CD14-positive monocyte (primary cell): ENCODE results near the gene INSIG2. TPM values are rescaled to one million over a fixed set of nuclear protein-coding genes. Genes with fewer than 3 reads are reported as not detected.

Experiments used
- DNase-seq, 3 donors: peaks; one replicate each; pipeline ENCODE4 v3.0.0-alpha.2; 2011 to 2022
- H2AFZ ChIP-seq: 2 replicates; pipeline ENCODE4 v1.6.0; 2012; ENCODE audit warnings: mild to moderate bottlenecking, low read depth, low read length, inconsistent platforms; ENCODE audit not compliant: insufficient read depth, poor library complexity, severe bottlenecking
- H3K27ac ChIP-seq, 2 donors: 1 replicate in 1 of 2; 2 replicates in 1 of 2; pipeline ENCODE4 v1.5.1; 2012 to 2013; ENCODE audit warnings: low read length in 2 of 2, control low read depth in 1 of 2, inconsistent platforms in 1 of 2, low read depth in 1 of 2, mild to moderate bottlenecking in 1 of 2
- H3K27me3 ChIP-seq, 2 donors: one replicate each; pipeline versions ENCODE4 v1.6.0 to v1.6.1; 2011 to 2013; ENCODE audit warnings: low read length in 2 of 2; ENCODE audit not compliant: control insufficient read depth in 2 of 2, insufficient read depth in 2 of 2
- H3K36me3 ChIP-seq, 2 donors: replicated peaks in 1 of 2; 1 replicate in 1 of 2; 2 replicates in 1 of 2; pipeline versions ENCODE4 v1.5.1 to v1.6.1; 2012 to 2013; ENCODE audit warnings: low read length in 2 of 2, control low read depth in 1 of 2, inconsistent platforms in 1 of 2, mild to moderate bottlenecking in 1 of 2; ENCODE audit not compliant: insufficient read depth in 2 of 2, control insufficient read depth in 1 of 2
- H3K4me1 ChIP-seq, 2 donors: 1 replicate in 1 of 2; 2 replicates in 1 of 2; pipeline versions ENCODE4 v1.5.1 to v1.6.1; 2012 to 2013; ENCODE audit warnings: low read length in 2 of 2, control low read depth in 1 of 2, inconsistent platforms in 1 of 2, mild to moderate bottlenecking in 1 of 2, moderate library complexity in 1 of 2; ENCODE audit not compliant: insufficient read depth in 2 of 2, control insufficient read depth in 1 of 2
- H3K4me2 ChIP-seq: replicated peaks from 2 replicates; pipeline ENCODE3; 2012; ENCODE audit warnings: low read length, moderate library complexity, mild to moderate bottlenecking; ENCODE audit not compliant: poor library complexity, severe bottlenecking; ENCODE audit errors: extremely low read depth
- H3K4me3 ChIP-seq, 3 experiments: fragments of 200-600 bp in 1 of 3; sonication (generic) in 1 of 3; replicated peaks in 1 of 3; 1 replicate in 2 of 3; 2 replicates in 1 of 3; pipeline ENCODE4 v1.5.1; 2011 to 2013; ENCODE audit warnings: low read length in 3 of 3, mild to moderate bottlenecking in 3 of 3, control low read depth in 2 of 3, low read depth in 2 of 3, inconsistent platforms in 1 of 3, moderate library complexity in 1 of 3
- H3K79me2 ChIP-seq: 2 replicates; pipeline ENCODE4 v1.6.0; 2012; ENCODE audit warnings: mild to moderate bottlenecking, control low read depth, inconsistent platforms, low read length, moderate library complexity; ENCODE audit not compliant: insufficient read depth
- H3K9ac ChIP-seq: 2 replicates; pipeline ENCODE4 v1.6.0; 2017; ENCODE audit warnings: low read length, mild to moderate bottlenecking; ENCODE audit not compliant: insufficient read depth, poor library complexity, severe bottlenecking
- H3K9me3 ChIP-seq, 2 donors: replicated peaks in 1 of 2; 1 replicate in 1 of 2; 2 replicates in 1 of 2; pipeline versions ENCODE4 v1.5.1 to v1.6.1; 2012 to 2013; ENCODE audit warnings: low read length in 2 of 2, control low read depth in 1 of 2; ENCODE audit not compliant: control insufficient read depth in 1 of 2, insufficient read depth in 1 of 2
- H4K20me1 ChIP-seq: 2 replicates; pipeline ENCODE4 v1.6.0; 2012; ENCODE audit warnings: mild to moderate bottlenecking, low read length, control low read depth, moderate library complexity; ENCODE audit not compliant: insufficient read depth
- H3K27ac Mint-ChIP-seq, 7 donors: one replicate each; pipeline ENCODE4 v1.8.0; 2020; ENCODE audit warnings: mild to moderate bottlenecking in 7 of 7, mixed read lengths in 7 of 7, moderate library complexity in 6 of 7, inconsistent platforms in 2 of 7
- H3K27me3 Mint-ChIP-seq, 3 donors: one replicate each; pipeline ENCODE4 v1.8.0; 2021 to 2022; ENCODE audit warnings: low read depth in 3 of 3, mild to moderate bottlenecking in 3 of 3, mixed read lengths in 3 of 3, moderate library complexity in 3 of 3, inconsistent platforms in 1 of 3
- H3K36me3 Mint-ChIP-seq, 2 donors: one replicate each; pipeline ENCODE4 v1.8.0; 2020; ENCODE audit warnings: mixed read lengths in 2 of 2, inconsistent platforms in 1 of 2, mild to moderate bottlenecking in 1 of 2
- H3K4me1 Mint-ChIP-seq: one replicate; pipeline ENCODE4 v1.8.0; 2020; ENCODE audit warnings: mild to moderate bottlenecking, mixed read lengths
- H3K4me3 Mint-ChIP-seq, 2 donors: one replicate each; pipeline ENCODE4 v1.8.0; 2020; ENCODE audit warnings: mild to moderate bottlenecking in 2 of 2, mixed read lengths in 2 of 2, moderate library complexity in 1 of 2
- H3K9me3 Mint-ChIP-seq, 7 donors: one replicate each; pipeline ENCODE4 v1.8.0; 2020 to 2022; ENCODE audit warnings: mixed read lengths in 7 of 7, mild to moderate bottlenecking in 6 of 7, moderate library complexity in 6 of 7, inconsistent platforms in 2 of 7
- CTCF ChIP-seq: fragments of 200-600 bp; IDR thresholded peaks from one replicate; pipeline ENCODE4 v1.8.0; 2022; ENCODE audit warnings: antibody characterized with exemption, mild to moderate bottlenecking
- WGBS: methylation state at CpG from one replicate; pipeline ENCODE4 v1.1.5; 2013; ENCODE audit warnings: missing lambda C conversion rate; ENCODE audit not compliant: insufficient coverage; 5-methylcytosine and 5-hydroxymethylcytosine counted together
- intact Hi-C, 2 donors: fragments of 100-400 bp; cut with micrococcal nuclease; formaldehyde crosslinking; loops; one replicate each; pipeline versions ENCODE4 v1.15.0 to v1.15.1; 2023
- polyA plus RNA-seq, 3 donors: library from polyadenylated mRNA; depleted of rRNA in 1 of 3; unstranded in 2 of 3; stranded (reverse) in 1 of 3; fragments of 300-500 nt in 2 of 3; fragments of >200 nt in 1 of 3; fragmentation: Illumina TruSeq in 2 of 3; gene quantifications; 1 replicate in 2 of 3; 2 replicates in 1 of 3; pipeline ENCODE4 v1.2.3, GENCODE V29; 2012 to 2021

The INSIG2 gene
- polyA plus RNA-seq, 3 donors: 13.6 to 17.2 (median 14.8) TPM

DNA sequence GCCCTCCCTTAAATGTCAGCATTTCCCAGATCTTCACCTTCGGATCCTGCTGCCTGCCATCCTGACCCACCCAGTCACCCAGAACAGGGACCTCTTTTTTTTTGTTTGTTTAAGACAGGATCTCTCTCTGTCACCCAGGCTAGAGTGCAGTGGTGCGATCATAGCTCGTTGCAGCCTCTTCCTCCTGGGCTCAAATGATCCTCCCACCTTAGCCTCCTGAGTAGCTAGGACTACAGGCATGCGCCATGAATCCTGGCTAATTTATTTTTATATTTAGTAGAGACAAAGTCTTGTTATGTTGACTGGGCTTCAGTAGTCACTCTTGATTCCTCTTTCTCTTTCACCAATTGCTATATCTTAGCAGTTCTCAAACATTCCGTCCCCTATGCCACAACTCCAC is 39.0 kb downstream of the INSIG2 start:
- Mint-ChIP-seq H3K4me1 (peaks cover 45% of the 10 kb centered on the region), H3K36me3 (no peaks in the 10 kb centered on the region), H3K9me3 (no peaks in the 10 kb centered on the region), H3K27me3 (peaks cover 0 to 8% (median 0%) of the 10 kb centered on the region in 3 donors), H3K4me3 (no peak overlapping the region), H3K27ac (peak overlapping the region in 1 of 7 donors; percentile 31)
- intact Hi-C loops: loop anchor here in 1 of 2 donors (10.0 kb wide), 1 partner anchor 48 kb away; no protein-coding TSS in a partner anchor
- Histone ChIP-seq H3K27ac (no peak overlapping the region), H3K4me3 (no peak overlapping the region), H3K79me2 (no peaks in the 10 kb centered on the region), H3K4me2 (no peak overlapping the region), H3K4me1 (peaks cover 35 to 40% of the 10 kb centered on the region in 2 donors), H2AFZ (no peak overlapping the region), H3K9ac (no peak overlapping the region), H4K20me1 (no peaks in the 10 kb centered on the region), H3K27me3 (no peaks in the 10 kb centered on the region), H3K36me3 (no peaks in the 10 kb centered on the region), H3K9me3 (no peaks in the 10 kb centered on the region)
- no peak for DNase-seq
- TF ChIP-seq CTCF: no peak
- WGBS: 80% methylated on average over 2 of the region's 5 CpGs

GRCh38 chr2:118128826-118129225 is 40.6 kb downstream of the INSIG2 start:
- Mint-ChIP-seq H3K27me3 (peaks cover 0 to 8% (median 0%) of the 10 kb centered on the region in 3 donors), H3K4me1 (peaks cover 31% of the 10 kb centered on the region), H3K4me3 (no peak overlapping the region), H3K27ac (no peak overlapping the region), H3K36me3 (no peaks in the 10 kb centered on the region), H3K9me3 (no peaks in the 10 kb centered on the region)
- no peak overlapping the region for H3K27ac ChIP-seq
- H3K4me1 ChIP-seq: peaks cover 19 to 24% of the 10 kb centered on the region in 2 donors
- H3K79me2 ChIP-seq: no peaks in the 10 kb centered on the region
- H3K4me2 ChIP-seq: no peak overlapping the region
- no peak for DNase-seq
- no peaks in the 10 kb centered on the region for H3K9me3 ChIP-seq
- no peak overlapping the region for H3K4me3 ChIP-seq
- WGBS: 97% methylated on average over 3 of the region's 3 CpGs
- H3K36me3 ChIP-seq: no peaks in the 10 kb centered on the region
- no peak for TF ChIP-seq CTCF
- no peak overlapping the region for H3K9ac ChIP-seq
- intact Hi-C loops: loop anchor here in 1 of 2 donors (10.0 kb wide), 1 partner anchor 46 kb away; no protein-coding TSS in a partner anchor
- no peak overlapping the region for H2AFZ ChIP-seq
- H4K20me1 ChIP-seq: no peaks in the 10 kb centered on the region
- no peaks in the 10 kb centered on the region for H3K27me3 ChIP-seq
